HepG2 (cell line): Measurements from ENCODE around the gene NUFIP1. TPM values are rescaled to one million over a fixed set of nuclear protein-coding genes. Genes with fewer than 3 reads are reported as not detected.

Source experiments
- ATAC-seq: fragments of 200-7000 bp; cut with Tn5 transposase; 3 replicates; pipeline ENCODE4 v1.9.1; 2020; ENCODE audit warnings: mild to moderate bottlenecking, moderate library complexity
- BruUV-seq: library from RNA; stranded (reverse); fragments of 400-500 nt; replicated peaks from 2 replicates; lab custom pipeline; 2021; lab: Mats Ljungman, UMichigan
- CTCF ChIA-PET: fragments of 300-600 bp; formaldehyde crosslinking; extraction: SDS; loops from one replicate; lab custom pipeline; 2021; ENCODE audit warnings: low total read pairs, inconsistent platforms, low intra/inter-chr PET ratio; lab: Yijun Ruan, JAX
- POLR2A ChIA-PET: fragments of 350-600 bp; sonication (Branson Sonifier 250); formaldehyde crosslinking; loops from one replicate; lab custom pipeline; 2020; ENCODE audit warnings: antibody characterized with exemption, inconsistent platforms; lab: Yijun Ruan, JAX
- DNase-seq: peaks from one replicate; pipeline ENCODE4 v3.0.0-alpha.2; 2015; ENCODE audit warnings: low spot score
- FAIRE-seq: peaks from 3 replicates; lab custom pipeline; 2011; peaks lifted over from hg19 to GRCh38; lab: Jason Lieb, UNC
- H2AFZ ChIP-seq: one replicate; pipeline ENCODE4 v1.6.1; 2011; ENCODE audit warnings: low read length, inconsistent platforms
- H3K27ac ChIP-seq: fragments of 300-600 bp; 3 replicates; pipeline ENCODE4 v1.8.0; 2011; ENCODE audit warnings: mixed run types, mild to moderate bottlenecking, mixed read lengths, low read length, inconsistent platforms; ENCODE audit not compliant: insufficient read depth; ENCODE audit errors: extremely low read length
- H3K27me3 ChIP-seq, 2 experiments: fragments of 200-600 bp in 1 of 2; 2 replicates in 1 of 2; 3 replicates in 1 of 2; pipeline versions ENCODE4 v1.6.0 to v1.8.0; 2011; ENCODE audit warnings: low read length in 2 of 2, mild to moderate bottlenecking in 2 of 2, moderate library complexity in 2 of 2, inconsistent platforms in 1 of 2; ENCODE audit not compliant: insufficient read depth in 2 of 2, control insufficient read depth in 1 of 2
- H3K36me3 ChIP-seq, 2 experiments: fragments of 200-600 bp in 1 of 2; replicated peaks in 1 of 2; 2 replicates in 1 of 2; 3 replicates in 1 of 2; pipeline versions ENCODE4 v1.5.1 to v1.8.0; 2011; ENCODE audit warnings: low read length in 2 of 2, inconsistent platforms in 1 of 2; ENCODE audit not compliant: insufficient read depth in 2 of 2, control insufficient read depth in 1 of 2
- H3K4me1 ChIP-seq: 2 replicates; pipeline ENCODE4 v1.5.1; 2012; ENCODE audit warnings: low read length, inconsistent platforms; ENCODE audit not compliant: insufficient read depth
- H3K4me2 ChIP-seq: 2 replicates; pipeline ENCODE4 v1.6.0; 2011; ENCODE audit warnings: low read depth, low read length, inconsistent platforms
- H3K4me3 ChIP-seq, 3 experiments: fragments of 200-600 bp in 1 of 3; sonication (generic), shearing (Covaris generic) in 1 of 3; replicated peaks in 1 of 3; 2 replicates each; pipeline ENCODE4 v1.5.1; 2011 to 2016; ENCODE audit warnings: low read length in 3 of 3, inconsistent platforms in 2 of 3, low read depth in 2 of 3, mild to moderate bottlenecking in 2 of 3, control low read depth in 1 of 3, mixed read lengths in 1 of 3; ENCODE audit not compliant: insufficient read depth in 1 of 3
- H3K79me2 ChIP-seq: one replicate; pipeline ENCODE4 v1.6.1; 2011; ENCODE audit warnings: low read length, inconsistent platforms; ENCODE audit not compliant: insufficient read depth
- H3K9ac ChIP-seq: 2 replicates; pipeline ENCODE4 v1.6.0; 2011; ENCODE audit warnings: mild to moderate bottlenecking, low read depth, low read length, inconsistent platforms; ENCODE audit not compliant: insufficient read depth
- H3K9me3 ChIP-seq: 2 replicates; pipeline ENCODE4 v1.5.1; 2012; ENCODE audit warnings: mild to moderate bottlenecking, low read length
- H4K20me1 ChIP-seq: 2 replicates; pipeline ENCODE4 v1.6.0; 2011; ENCODE audit warnings: inconsistent platforms, mild to moderate bottlenecking, low read length, moderate library complexity; ENCODE audit not compliant: insufficient read depth
- ATF6 ChIP-seq: sonication (generic); formaldehyde crosslinking; conservative IDR thresholded peaks from 2 replicates; pipeline ENCODE4 v1.4.0; 2020; ENCODE audit warnings: missing genetic modification reagents
- EP300 ChIP-seq, 3 experiments: sonication (generic) in 1 of 3; formaldehyde crosslinking in 1 of 3; IDR thresholded peaks; 2 replicates each; pipeline versions ENCODE4 v1.5.1 to v1.6.1; 2011 to 2020; ENCODE audit warnings: low read depth in 2 of 3, low read length in 2 of 3, borderline replicate concordance in 1 of 3, improper control_type of control experiment in 1 of 3, mild to moderate bottlenecking in 1 of 3, missing genetic modification reagents in 1 of 3, moderate library complexity in 1 of 3
- MBD4 ChIP-seq: IDR thresholded peaks from 2 replicates; pipeline ENCODE4 v1.6.1; 2012; ENCODE audit warnings: low read length, inconsistent platforms, borderline replicate concordance
- NFKBIZ ChIP-seq: IDR thresholded peaks from 2 replicates; pipeline ENCODE4 v1.6.1; 2018; ENCODE audit warnings: missing genetic modification reagents, missing compliant biosample characterization
- RFXANK ChIP-seq: IDR thresholded peaks from 2 replicates; pipeline ENCODE4 v1.6.1; 2016
- RXRA ChIP-seq: sonication (generic); formaldehyde crosslinking; IDR thresholded peaks from 2 replicates; pipeline ENCODE4 v1.5.1; 2020; ENCODE audit warnings: missing genetic modification reagents
- SRSF1 ChIP-seq: fragments of 200-400 bp; formaldehyde crosslinking; optimal IDR thresholded peaks from 2 replicates; pipeline ENCODE3; 2017; ENCODE audit warnings: mild to moderate bottlenecking, low read depth, low read length, moderate library complexity
- SRSF4 ChIP-seq: fragments of 200-400 bp; formaldehyde crosslinking; IDR thresholded peaks from one replicate; pipeline ENCODE4 v1.6.1; 2018; ENCODE audit warnings: mild to moderate bottlenecking, low read depth, low read length, moderate library complexity; ENCODE audit not compliant: poor library complexity, severe bottlenecking
- TFE3 ChIP-seq: IDR thresholded peaks from 2 replicates; pipeline ENCODE4 v1.6.1; 2016
- ZMYM2 ChIP-seq: sonication (generic); formaldehyde crosslinking; IDR thresholded peaks from 2 replicates; pipeline ENCODE4 v1.8.0; 2022; ENCODE audit warnings: mild to moderate bottlenecking, missing genetic modification reagents
- ZNF143 ChIP-seq: sonication (generic); formaldehyde crosslinking; IDR thresholded peaks from 2 replicates; pipeline ENCODE4 v1.4.0; 2020; ENCODE audit warnings: missing genetic modification reagents
- ZNF512 ChIP-seq: sonication (generic); formaldehyde crosslinking; IDR thresholded peaks from 2 replicates; pipeline ENCODE4 v1.4.0; 2020; ENCODE audit warnings: mild to moderate bottlenecking, missing genetic modification reagents
- ZNF639 ChIP-seq: conservative IDR thresholded peaks from 2 replicates; pipeline ENCODE4 v1.6.1; 2018; ENCODE audit warnings: missing genetic modification reagents
- WGBS: methylation state at CpG from one replicate; pipeline ENCODE4 v1.1.6; 2017; ENCODE audit warnings: low lambda C conversion rate; 5-methylcytosine and 5-hydroxymethylcytosine counted together
- in situ Hi-C: cut with HindIII; loops from 2 replicates; pipeline ENCODE4 v1.10.0; 2017; ENCODE audit warnings: low pct_unique_long_range_greater_than_20kb; ENCODE audit not compliant: extremely low pct_ligation_motif_present
- intact Hi-C: fragments of 100-400 bp; cut with micrococcal nuclease; formaldehyde crosslinking; loops from one replicate; pipeline ENCODE4 v1.10.0; 2022; ENCODE audit not compliant: unreplicated experiment
- polyA plus RNA-seq, 8 experiments: library from polyadenylated mRNA; depleted of rRNA in 3 of 8; stranded (reverse) in 7 of 8; unstranded in 1 of 8; fragments of >200 nt; fragmentation: Illumina TruSeq in 4 of 8; extraction: Trizol in 4 of 8; gene quantifications; 2 replicates each; pipeline versions ENCODE4 v1.2.1 to v1.2.3, GENCODE V29; 2011 to 2016; ENCODE audit warnings: low read depth in 4 of 8, missing spikeins in 1 of 8, mixed read lengths in 1 of 8; ENCODE audit not compliant: insufficient read depth in 1 of 8
- total RNA-seq, 5 experiments: library from RNA; depleted of rRNA; stranded (reverse); fragments of >200 nt; fragmentation: Illumina TruSeq; extraction: Trizol; gene quantifications; 2 replicates each; pipeline ENCODE4 v1.2.3, GENCODE V29; 2016; ENCODE audit warnings: low read depth in 1 of 5

NUFIP1 gene
- total and polyA plus RNA-seq, 2 of the 13 experiments (the other 11 are each of a cell fraction or from before 2014, with no cell fraction given): 1.9 to 10.3 TPM

- no peak for TF ChIP-seq MBD4
- TF ChIP-seq ZMYM2: no peak
- TF ChIP-seq ZNF143 (CRISPR knock-in tag): no peak
- TF ChIP-seq RXRA (CRISPR knock-in tag): no peak
- no peak for TF ChIP-seq NFKBIZ (CRISPR knock-in tag)
- Histone ChIP-seq H3K27me3 (peaks cover 2 to 32% of the 10 kb centered on the region in 2 experiments; a peak in 3 of 5 replicates), H3K27ac (no peak overlapping the region), H3K4me2 (no peak overlapping the region), H3K36me3 (no peaks in the 10 kb centered on the region), H3K4me1 (no peaks in the 10 kb centered on the region), H2AFZ (no peak overlapping the region), H3K79me2 (no peaks in the 10 kb centered on the region), H3K9ac (no peak overlapping the region), H3K9me3 (peaks cover 8% of the 10 kb centered on the region; the same call in 1 of the 2 replicates), H4K20me1 (no peaks in the 10 kb centered on the region), H3K4me3 (no peak overlapping the region)
- ChIA-PET POLR2A (no interaction called here), CTCF (no interaction called here)
- ATAC-seq: no peak
- no TSS peak for BruUV-seq
- FAIRE-seq: no peak
- 24% methylated on average over 6 of the region's 6 CpGs for WGBS
- DNase-seq: no peak
- in situ Hi-C loops (no loop called here), intact Hi-C loops (no loop called here)
These were observed 82.6 kb downstream of the NUFIP1 start for GRCh38 chr13:44906713-44907112.

- ATAC-seq (no peak), DNase-seq (no peak), FAIRE-seq (no peak)
- no peaks in the 10 kb centered on the region for H3K79me2 ChIP-seq
- H3K36me3 ChIP-seq: no peaks in the 10 kb centered on the region
- 48% methylated on average over 4 of the region's 4 CpGs for WGBS
- H3K4me3 ChIP-seq: no peak overlapping the region
- no peak overlapping the region for H3K9ac ChIP-seq
- no peaks in the 10 kb centered on the region for H3K4me1 ChIP-seq
- CTCF ChIA-PET: no interaction called here
- no peak overlapping the region for H2AFZ ChIP-seq
- H3K27me3 ChIP-seq: peaks cover 2 to 32% of the 10 kb centered on the region in 2 experiments; a peak in 3 of 5 replicates
- in situ Hi-C loops: no loop called here
- POLR2A ChIA-PET: no interaction called here
- no peak overlapping the region for H3K4me2 ChIP-seq
- no TSS peak for BruUV-seq
- intact Hi-C loops: no loop called here
- peaks cover 3% of the 10 kb centered on the region; the same call in 1 of the 2 replicates for H3K9me3 ChIP-seq
- no peak overlapping the region for H3K27ac ChIP-seq
- no peaks in the 10 kb centered on the region for H4K20me1 ChIP-seq
- no peak for TF ChIP-seq TFE3 (CRISPR knock-in tag)
- TF ChIP-seq ZNF639 (CRISPR knock-in tag): no peak
- TF ChIP-seq EP300 (IDR thresholded peaks at IDR 0.05; ENCODE audit: low read depth in 2 of 2, low read length in 2 of 2): no peak
- no peak for TF ChIP-seq EP300 (CRISPR knock-in tag; IDR thresholded peaks at IDR 0.05; ENCODE audit: borderline replicate concordance)
- TF ChIP-seq SRSF1: no peak
- TF ChIP-seq ATF6 (CRISPR knock-in tag): no peak
- TF ChIP-seq ZNF512 (CRISPR knock-in tag): no peak
- no peak for TF ChIP-seq RFXANK (CRISPR knock-in tag)
- no peak for TF ChIP-seq SRSF4
These were observed 83.0 kb downstream of the NUFIP1 start for GRCh38 chr13:44906230-44906629.
